HL-60 (cell line): ENCODE results near the gene KIF5A.

Experiments used
- CTCF ChIP-seq: IDR thresholded peaks from one replicate; pipeline ENCODE4 v1.5.1; 2011; ENCODE audit warnings: low read length, control low read depth, inconsistent platforms; ENCODE audit not compliant: insufficient read depth
- REST ChIP-seq: IDR thresholded peaks from 2 replicates; pipeline ENCODE4 v1.6.1; 2012; ENCODE audit warnings: low read depth; ENCODE audit not compliant: insufficient replicate concordance

DNA sequence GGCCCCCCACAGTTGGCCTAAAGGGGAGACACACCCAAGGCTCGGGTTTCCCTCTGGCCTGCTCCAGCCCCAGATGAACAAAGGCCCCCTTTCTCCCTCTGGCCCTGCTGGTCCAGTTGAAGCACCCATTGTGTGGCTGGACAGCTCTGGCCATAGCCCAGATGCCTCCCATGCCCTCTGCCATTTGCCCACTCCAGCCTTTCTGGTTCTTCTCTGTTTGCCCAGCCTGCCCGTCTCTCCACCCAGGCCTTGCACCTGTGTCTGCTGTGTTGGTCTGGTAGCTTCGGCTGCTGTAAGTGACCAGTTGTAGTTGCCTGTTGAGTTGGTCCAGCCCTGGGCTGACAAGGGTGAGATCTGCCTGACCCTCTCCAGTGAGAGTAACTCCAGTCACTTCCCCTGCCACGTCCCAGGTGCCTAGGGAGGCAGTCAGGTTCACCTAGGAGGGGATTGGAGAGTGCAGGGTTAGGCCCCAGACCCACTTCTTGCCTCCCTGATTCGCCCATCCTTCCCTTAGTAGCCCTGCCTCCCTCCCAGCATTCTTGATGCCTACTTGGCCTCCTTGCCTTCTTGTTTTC lies 80.1 kb downstream of the KIF5A start:
- no peak for TF ChIP-seq CTCF
- TF ChIP-seq REST, result no peak
